HG02610 (cell line): ENCODE results near the gene FAM171A1.

ENCODE experiments used
- ATAC-seq: cut with Tn5 transposase; IDR thresholded peaks from one replicate; pipeline ENCODE4 v1.9.1; 2021; ENCODE audit warnings: mild to moderate bottlenecking, moderate library complexity; ENCODE audit not compliant: unreplicated experiment

Gene FAM171A1

GRCh38 chr10:15181576-15182156 lies 189.4 kb downstream of the FAM171A1 start:
- no peak for ATAC-seq

GRCh38 chr10:15180736-15181135 lies 190.4 kb downstream of the FAM171A1 start:
- ATAC-seq = no peak

GRCh38 chr10:15176269-15176668 lies 194.8 kb downstream of the FAM171A1 start:
- ATAC-seq = no peak

- ATAC-seq = no peak
Observed at GRCh38 chr10:15175587-15175986, 195.5 kb downstream of the FAM171A1 start.

- no peak for ATAC-seq
Observed at GRCh38 chr10:15172306-15172840, 198.7 kb downstream of the FAM171A1 start.

- no peak for ATAC-seq
Observed at GRCh38 chr10:15169555-15170401, 201.3 kb downstream of the FAM171A1 start.

GRCh38 chr10:15168786-15169554 lies 202.1 kb downstream of the FAM171A1 start:
- ATAC-seq = peak; percentile 45

GRCh38 chr10:15168291-15168785 lies 202.8 kb downstream of the FAM171A1 start, which contains the start of gene NMT2:
TSS of gene NMT2 (minus strand) at chr10:15168693. CDS start at chr10:15168612, 81 bp downstream.
- ATAC-seq = peak; percentile 85

GRCh38 chr10:15167411-15168290 lies 203.4 kb downstream of the FAM171A1 start:
- ATAC-seq = peak; percentile 34

GRCh38 chr10:15166325-15166724 lies 204.8 kb downstream of the FAM171A1 start:
- ATAC-seq = no peak

- no peak for ATAC-seq
Observed at GRCh38 chr10:15163253-15163828, 207.7 kb downstream of the FAM171A1 start.
